ENCODE results near the gene SLC25A26. TPM values are rescaled to one million over a fixed set of nuclear protein-coding genes. Genes with fewer than 3 reads are reported as not detected.
A peak's percentile ranks its signal among the peaks of the same experiment; 100 is the strongest.

The SLC25A26 gene
- total RNA-seq, 1 experiment from 2014 or later: 21.5 TPM

DNA sequence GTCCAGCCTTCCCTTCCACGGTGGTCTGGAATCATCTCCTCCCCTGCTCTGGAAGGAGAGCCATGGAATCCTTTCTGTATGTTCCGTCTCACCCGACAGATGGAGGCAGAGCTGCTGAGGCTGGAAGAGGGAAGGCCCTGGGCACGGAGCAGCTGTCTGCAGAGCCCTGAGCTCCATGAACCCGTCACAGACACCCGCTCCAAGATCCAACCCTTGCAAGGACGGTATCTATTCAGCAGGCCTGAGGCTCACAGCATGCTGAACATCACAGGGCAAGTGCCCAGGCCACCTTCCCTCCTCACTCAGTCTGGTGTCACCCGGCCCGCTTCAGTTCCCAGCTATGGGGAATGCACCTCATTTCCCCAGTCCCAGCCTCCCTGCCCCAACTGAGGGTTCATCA is 176.1 kb downstream of the SLC25A26 start:
- no peak for DNase-seq (ENCODE audit: low spot score)

DNA sequence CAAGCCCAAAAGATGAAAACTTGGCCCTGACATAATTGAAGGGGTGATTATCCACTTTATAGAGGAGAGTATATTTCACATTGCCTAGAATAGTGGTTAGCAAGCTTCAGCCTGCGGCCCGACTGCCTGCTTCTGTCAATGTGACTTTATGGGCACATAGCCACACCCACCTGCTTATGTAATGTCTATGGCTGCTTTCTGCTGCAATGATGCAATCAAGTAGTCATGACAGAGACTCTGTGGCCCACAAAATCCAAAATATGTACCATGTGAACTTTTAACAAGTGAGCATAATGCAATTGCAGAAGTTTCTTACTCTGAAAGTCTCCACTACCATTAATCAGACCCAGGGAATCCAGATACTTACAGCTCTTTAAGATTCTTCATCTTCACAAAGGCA is 176.9 kb downstream of the SLC25A26 start:
- no peak for DNase-seq (ENCODE audit: low spot score)

DNA sequence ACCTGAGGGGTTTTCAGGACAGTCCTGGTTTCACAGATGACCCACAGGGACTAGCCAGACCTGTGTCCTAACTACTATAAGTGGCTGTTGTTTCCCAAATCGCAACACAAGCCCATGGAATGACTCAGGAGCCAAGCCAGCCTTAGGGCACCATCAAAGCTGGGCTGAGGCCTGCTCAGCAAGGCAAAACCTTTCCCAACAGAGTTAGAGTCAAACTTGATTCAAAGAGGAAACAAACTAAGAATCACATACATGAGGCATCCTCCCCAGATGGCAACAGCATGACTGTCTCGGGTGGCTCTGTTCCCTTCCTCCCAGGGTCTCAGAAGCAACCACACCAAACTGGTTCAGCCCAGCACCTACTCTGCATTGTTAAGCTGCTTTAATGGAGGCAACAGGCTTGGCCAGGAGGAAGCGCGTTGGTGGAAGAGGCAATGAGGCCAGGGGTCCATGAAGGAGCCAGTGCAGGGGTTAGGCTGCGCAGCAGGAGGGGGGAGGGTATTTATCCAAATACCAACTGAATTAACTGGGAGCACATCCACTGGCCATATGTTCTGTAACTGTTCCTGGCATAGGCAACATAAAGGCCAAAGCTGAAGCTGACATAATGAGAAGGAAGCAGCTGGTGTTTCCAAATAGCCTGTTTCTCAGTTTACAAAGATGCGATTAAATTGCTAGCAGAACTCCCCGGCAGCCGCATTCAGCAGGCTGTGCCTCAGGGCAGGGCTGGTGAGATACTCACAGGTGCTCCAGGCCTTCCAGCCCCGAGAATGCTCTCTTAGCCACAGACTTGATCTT is 177.6 kb downstream of the SLC25A26 start:
- no peak for DNase-seq (ENCODE audit: low spot score)

DNA sequence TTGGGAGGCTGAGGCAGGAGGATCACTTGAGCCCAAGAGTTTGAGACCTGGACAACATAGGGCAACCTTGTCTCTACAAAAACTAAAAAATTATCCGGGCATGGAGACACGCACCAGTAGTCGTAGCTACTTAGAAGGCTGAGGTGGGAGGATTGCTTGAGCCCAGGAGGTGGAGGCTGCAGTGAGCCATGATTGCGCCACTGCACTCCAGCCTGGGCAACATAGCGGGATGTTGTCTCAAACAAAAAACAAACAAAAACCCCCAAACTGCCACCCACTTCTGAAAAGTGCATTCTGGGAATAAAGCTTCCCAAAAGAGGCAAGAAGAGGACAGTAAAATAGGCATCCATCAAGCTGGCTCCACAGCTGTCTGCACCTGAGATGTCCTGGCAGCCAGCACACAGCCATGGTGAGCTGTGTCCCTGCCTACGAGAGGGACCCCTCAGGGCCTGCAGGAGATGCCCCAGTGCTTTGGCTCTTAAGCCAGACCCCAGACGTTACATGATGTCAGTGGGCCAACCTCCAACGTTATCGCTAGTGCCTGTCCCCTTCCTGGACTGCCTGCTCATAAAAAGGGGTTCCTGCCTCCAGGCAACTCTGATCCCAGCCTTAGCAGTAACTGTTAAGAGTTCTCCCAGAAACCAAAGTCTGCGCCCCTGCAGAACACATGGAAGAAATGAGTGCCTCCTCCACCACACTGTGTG is 178.9 kb downstream of the SLC25A26 start:
- no peak for DNase-seq (ENCODE audit: low spot score)

DNA sequence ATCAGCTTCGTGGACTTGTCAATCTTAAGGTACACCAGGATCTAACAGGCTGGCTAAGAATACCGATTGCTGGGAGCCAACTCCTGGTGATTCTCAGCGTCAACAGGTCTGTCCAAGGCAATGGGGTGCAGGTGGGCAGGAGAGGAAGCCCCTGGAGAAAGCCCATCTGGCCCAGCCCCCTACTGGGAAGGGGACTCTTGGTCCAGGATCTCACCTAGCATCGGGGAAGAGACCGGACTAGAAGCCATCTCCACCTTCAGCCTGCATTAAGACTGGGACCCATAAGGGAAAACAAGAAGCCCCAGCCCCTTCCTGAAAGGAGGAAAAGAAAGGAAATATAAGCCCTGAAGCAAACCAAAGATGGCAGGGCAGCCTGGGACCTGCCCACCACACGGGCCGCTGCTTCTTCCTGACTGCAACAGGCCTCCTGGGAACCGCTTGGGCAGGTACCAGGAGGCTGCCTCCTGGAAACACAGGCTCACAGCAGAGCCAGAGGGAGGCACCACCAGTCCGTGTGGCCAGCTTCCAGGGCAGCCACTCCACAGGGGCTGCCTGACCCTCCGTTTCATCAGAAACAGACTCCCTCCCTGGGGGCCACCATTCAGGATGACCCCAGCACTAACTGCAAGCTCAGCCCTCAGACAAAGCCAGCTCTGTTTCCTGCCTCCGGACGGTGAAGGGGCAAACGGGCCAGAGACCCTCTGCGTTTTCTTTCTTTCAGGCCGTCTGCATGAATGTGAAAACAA is 179.8 kb downstream of the SLC25A26 start:
- DNase-seq (ENCODE audit: low spot score): no peak

DNA sequence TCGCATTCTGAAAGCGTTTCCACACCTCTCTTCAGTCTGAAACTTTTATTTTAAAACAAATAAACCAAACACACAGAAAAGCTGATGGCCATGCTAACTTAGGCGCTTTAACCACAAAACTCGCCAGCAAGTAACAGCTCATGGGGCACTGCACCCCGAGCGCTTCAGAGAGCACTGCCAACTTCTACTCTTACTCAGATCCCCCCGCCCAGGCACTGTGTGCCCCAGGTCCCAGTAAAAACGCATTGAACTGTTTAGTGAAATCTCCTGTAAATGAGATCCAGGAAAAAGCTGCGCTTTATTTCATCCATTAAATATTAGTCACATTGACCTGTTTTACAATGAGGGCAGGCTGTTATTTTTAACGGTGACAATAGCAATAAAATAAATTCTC is 180.4 kb downstream of the SLC25A26 start:
- peak; percentile 31 for DNase-seq (ENCODE audit: low spot score)

DNA sequence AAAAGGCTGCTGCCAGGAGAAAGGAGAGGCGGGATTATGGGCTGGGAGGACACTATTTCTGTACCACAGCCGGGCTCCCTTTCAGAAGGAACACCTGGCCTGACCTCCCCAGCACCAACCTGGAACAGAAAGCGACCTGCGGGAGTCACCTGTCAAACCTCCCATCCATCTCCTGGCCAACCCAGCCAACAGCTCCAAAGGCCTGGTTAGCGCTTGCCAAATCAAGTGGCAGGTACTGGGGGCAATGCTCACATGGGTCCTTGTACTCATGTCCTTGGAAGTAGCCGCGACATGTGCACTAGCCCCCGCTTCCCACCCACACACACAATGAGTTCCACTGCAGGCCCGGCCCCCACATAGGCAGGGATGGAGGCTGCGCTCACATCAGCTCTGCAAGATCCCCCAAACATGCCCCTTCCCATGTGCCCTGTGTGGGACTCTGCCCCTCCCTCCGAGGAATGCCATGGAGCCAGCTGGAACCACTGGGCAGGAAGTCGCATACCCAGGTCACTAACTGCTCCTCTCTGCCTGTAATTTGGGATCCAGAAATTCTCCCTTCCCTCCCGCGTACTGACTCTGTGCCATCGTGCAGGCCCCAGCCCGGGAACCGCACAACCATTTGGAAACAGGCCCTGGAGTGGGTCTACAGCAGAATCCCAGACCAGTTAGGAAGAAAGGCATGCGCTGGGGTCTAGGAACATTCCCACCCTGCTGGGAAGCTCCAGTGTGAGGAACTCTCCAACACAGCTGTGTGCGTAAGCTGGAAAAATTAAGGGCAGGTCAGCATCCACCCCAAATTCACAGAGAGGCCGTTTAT is 181.1 kb downstream of the SLC25A26 start:
- no peak for DNase-seq (ENCODE audit: low spot score)

DNA sequence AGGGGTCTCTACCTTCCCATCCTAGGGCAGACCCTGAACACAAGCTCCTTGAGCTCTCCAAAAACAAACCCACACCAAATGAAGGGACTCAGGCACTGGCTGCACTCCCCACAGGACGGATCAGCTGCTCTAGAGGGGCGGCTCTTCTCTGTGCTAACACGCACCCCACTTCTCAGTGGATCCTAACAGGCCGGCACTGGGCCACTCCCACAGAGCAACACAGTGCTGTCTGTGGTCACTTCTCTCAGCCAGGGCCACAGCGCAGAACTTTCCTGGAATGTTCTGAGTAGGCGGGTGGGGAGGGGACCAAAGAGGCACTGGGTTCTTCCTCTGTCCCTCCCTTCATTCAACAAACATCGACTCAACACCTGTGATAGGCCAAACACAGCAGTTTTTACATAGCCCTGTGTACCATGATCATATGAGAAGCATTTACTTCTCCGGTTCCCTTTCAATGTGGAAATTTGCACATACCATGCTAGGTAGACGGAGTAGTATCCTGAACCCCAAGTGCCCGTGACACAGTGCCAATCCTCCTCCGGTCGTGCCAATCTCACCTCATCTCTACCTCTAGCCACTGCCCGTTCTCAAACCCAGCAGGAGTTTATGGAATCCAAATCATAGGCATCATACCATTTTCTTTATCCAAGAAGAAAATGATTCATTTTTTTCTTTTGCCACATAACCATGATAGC is 181.9 kb downstream of the SLC25A26 start:
- DNase-seq (ENCODE audit: low spot score): peak; percentile 27

DNA sequence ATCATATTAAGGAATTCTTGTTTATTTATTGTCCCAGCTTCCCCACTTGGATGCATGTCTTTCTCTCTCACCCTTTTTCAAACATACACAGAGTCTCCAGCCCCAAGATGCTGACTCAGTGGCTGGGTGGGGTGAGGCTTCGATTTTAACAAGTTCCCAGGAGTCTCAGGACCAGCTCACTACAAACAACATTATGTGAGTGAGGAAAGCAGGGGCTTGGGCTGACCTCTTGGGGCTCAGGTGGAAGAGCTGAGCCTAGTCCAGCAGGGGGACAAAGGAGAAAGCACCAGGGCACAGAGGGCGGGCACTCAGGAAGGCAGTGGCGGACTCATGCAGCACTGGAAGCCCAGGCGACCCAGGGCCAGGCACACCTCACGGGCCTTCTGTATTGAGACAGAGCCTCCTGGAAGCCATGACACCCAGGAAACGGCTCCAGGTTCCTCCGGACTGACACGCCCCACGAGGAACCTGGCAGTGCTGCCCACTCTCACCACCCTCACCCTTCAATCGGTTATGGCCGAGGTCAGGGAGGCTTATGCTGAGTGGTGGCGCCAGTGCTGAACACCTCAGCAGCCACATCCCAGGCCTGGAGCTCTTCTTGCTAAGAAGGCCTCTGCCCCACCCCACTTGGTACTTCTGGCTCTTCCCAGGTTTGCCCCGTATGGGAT is 182.7 kb downstream of the SLC25A26 start:
- no peak for DNase-seq (ENCODE audit: low spot score)

DNA sequence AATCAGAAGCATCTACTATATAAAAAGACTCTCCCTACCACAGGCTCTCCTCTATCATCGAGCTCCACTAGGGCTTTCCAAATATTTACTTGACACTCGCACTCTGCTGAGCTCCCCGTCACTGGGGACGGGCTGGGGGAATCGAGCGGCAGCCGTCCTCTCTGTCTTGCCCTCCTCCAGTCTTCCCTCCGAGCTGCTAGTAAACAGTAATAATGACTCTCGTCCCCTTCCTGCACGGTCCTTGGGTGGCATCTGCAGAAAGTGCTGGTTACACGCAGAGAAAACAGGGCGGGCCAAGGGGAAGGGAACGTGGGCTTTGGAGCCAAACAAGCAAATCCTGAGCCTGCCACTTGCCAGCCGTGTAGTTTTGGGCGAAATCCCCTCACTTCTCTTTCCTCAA is 183.4 kb downstream of the SLC25A26 start:
- DNase-seq (ENCODE audit: low spot score): no peak

DNA sequence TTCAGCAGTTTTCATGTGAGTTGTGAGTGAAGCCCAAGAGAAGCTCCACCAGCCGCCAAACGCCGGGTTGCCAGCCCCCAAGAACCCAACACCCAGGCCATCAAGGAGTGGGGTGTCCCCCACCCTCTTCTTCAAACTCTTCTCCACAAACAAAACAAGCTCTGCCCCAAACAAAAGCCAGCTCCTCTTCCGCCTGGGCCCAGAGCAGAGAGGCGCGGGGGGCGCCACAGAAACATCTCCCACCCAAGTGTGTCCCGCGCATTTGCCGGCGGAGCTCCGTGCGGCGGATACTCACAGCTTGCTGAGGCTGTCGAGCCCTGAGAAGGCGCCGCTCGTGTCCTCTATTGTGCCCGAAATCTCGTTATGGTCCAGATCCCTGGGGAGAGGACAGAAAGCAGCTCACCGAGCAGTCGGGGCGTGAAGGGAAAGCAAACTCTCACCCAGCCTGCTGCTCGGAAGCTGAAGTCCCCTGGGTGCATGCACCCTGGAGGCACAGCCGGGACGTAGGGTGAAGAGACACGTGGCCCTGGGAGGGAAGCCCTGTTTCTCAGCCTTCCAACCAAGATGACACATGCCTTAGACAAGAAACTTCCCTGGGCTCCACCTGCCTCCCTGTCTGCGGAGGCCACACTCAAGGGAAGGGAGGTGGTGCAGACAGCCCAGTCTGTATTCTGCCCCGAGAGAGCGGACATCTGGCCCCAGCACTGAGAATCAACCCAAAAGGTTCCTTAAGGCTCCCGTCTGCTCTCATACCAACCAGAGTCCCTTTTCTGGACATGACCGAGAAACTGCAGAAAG is 184.3 kb downstream of the SLC25A26 start:
- no peak for DNase-seq (ENCODE audit: low spot score)

DNA sequence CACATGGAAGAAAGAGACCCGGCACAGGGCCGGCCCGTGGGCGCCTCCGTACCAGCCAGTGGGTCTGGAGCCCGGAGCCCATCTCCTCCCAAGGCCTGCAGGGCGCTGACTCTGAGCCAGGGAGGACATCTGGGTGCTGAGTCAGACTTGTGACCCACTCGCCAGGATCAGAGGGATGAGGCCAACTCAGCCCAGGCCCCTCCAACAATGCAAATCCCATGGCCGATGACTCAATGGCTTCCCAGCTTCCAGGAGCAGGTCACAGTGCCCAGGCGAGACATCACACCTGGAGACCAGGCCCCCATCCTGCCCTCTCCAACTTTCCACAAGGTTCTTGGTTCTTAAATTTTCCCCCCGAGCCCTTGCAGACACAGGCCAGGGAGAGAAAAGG is 184.9 kb downstream of the SLC25A26 start:
- peak; percentile 81 for DNase-seq (ENCODE audit: low spot score)

DNA sequence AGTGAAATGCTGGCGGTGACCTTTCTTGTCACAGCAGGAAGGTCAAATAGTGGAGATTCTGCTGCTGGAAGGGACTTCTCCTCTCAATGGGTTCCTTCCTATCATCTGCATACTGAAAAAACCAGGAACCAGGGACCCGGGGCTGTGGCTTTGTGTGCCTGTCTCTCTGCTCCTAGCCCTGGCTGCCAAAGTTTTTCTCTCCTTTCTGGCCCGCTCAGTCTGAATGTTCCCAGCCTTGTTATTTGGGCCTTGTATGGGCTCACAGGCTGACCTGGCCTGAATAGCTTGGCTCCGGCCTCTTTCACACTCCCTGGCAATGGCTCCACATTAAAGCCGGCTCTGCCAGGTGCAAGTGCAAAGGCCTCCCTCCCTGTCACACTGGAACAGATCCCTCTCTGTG is 185.4 kb downstream of the SLC25A26 start:
- no peak for DNase-seq (ENCODE audit: low spot score)

DNA sequence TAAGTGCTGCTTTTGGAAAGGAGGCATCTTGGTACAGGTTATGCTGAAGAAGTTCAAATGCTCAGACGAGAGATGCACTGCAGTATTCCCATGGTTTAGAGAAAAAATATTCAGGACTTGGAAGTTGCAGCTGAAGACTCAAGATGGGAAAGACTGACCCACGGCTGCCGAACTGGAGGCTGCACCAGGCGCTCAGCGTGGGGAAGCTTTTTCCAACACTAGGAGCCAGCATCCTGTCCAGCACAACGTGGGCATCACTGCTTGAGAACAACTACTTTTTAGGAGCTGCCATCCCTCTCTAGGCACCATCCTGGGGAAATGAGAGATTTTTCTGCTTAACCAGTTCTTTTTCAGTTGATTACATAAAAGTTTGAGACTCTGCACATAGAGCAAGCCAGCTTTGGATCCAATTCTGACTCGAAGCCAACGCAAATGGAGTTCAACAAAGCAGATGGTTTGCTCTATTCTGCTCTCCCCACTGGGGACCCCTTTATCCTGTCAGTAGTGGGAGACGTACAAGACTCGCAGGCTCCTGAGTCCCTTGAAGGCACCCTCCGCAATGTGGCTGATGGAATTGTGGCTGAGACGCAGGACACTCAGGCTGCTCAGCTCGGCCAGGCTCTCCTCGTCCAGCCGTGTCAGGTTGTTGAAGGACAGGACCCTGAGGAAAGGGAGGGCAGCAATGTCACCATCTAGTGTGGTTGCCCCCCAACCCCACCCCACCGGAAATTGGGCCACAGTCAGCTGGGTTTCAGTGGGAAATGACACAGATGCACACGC is 186.2 kb downstream of the SLC25A26 start:
- DNase-seq (ENCODE audit: low spot score): no peak

DNA sequence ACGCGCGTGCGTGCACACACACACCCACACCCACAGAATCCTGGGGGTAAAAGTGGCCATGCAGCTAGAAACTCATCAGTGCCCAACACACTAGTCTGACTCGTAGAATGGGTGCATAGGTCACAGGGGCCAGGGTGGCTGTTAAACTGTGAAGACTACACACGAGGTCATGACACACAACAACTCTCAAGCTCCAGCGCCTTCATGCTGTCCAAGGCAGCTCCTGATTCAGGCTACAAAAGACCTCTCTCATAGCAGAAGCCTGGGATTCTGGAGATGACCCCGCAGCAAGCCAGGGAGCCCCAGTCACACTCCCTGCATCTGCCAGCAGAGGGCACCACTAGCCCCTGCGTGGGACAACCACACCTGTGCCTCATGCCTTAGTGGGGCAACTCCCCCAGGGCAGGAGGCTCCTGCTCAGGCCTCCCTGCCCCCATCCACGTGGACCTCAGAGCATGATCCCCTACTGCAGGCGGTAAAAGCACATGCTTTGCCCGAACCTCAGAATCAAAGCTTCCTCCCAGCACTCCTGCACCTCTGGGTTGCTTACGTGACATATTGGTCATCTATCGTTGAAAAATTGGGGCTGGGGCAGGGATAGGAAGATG is 186.9 kb downstream of the SLC25A26 start:
- peak; percentile 51 for DNase-seq (ENCODE audit: low spot score)

DNA sequence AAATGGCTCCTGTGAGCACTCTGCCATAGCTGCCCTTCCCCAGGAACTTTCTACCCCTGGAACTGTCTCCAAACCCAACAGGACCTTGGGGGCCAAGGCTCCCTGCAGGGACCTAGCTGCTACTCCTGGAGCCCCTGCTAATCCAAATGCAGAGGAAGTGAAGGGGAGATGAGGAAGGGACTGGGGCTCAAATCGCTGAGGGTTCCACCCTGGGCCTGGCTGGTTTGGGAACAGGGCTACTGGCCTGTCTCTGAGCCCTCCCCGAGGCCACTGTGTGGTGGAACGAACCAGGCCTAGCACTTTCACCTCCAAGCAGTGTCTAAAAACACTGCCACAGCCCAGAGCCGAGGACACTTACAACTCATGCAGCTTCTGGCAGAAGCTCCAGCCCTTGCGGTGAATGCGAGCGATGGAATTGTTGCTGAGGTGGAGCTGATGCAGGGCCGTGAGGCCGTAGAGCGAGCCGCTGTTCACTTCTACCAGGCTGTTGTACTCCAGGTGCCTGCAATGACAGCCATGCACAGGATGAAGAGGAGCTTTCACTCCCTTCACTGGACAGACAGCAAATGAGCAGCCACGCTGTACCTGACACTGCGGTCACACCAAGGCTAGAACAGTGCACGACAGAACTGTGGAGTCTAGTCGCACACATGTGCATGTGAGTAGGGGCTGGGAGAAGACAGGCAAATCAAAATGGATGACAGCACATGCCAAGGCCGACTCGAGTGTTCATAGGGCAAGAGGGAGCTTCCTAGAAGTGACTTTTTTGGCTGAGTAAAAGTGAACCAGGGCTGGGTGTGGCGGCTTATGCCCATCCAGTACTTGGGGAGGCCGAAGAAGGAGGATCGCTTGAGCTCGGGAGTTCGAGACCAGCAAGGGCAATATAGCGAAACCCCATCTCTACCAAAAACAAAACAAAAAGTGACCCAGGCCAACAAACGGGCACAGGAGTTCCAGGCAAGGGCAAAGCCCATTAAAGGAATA is 189.3 kb downstream of the SLC25A26 start:
- no peak for DNase-seq (ENCODE audit: low spot score)

DNA sequence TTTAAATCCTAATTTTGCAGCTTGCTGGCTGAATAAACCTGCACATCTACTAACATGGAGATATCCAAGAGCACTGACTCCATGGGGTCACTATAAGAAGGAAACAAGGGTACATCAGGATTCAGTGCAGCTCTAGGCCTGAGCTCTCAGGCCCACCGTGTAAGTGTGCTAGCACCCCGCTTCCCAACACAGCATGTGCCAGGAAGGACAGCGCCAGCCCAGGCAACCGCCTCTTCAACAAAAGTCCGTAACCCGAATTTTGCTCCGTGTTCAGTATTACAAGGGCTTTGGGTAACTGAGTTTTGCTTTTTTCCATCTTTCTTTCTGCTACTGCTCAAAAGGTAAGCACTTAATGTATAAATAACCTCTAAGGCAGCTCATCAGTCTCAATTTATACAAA is 190.2 kb downstream of the SLC25A26 start:
- DNase-seq (ENCODE audit: low spot score): no peak

Data from A172 (cell line).